Loucy (cell line): ENCODE data around the gene CLSTN2.

Experiments used
- CTCF ChIP-seq: fragments of 200-600 bp; sonication (generic); conservative IDR thresholded peaks from 2 replicates; pipeline ENCODE4 v1.5.1; 2014; ENCODE audit warnings: mild to moderate bottlenecking, antibody characterized with exemption, low read length
- EZH2phosphoT487 ChIP-seq: fragments of 200-600 bp; IDR thresholded peaks from 2 replicates; pipeline ENCODE4 v1.6.1; 2018; ENCODE audit warnings: antibody characterized with exemption, mild to moderate bottlenecking, moderate library complexity, borderline replicate concordance

DNA sequence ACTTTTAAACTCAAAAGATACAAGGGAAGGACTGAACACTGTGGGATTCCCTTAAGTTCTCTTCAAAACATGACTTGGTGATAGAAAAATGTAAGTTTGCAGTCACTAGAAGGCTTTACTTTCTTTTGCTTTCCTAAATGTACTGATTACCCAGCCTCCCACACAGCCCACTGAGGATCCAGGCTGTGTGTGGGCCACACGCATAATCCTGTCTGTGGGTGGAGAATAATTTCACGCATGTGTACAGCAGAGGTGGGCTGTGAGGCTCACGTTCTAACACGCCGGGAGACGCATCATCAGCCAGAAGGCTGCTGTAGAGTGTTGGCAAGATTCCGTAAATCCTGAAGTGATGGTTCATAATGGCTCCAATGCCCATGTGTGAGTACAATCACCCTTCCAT, 165.5 kb downstream of the CLSTN2 start:
- TF ChIP-seq CTCF (no peak), EZH2phosphoT487 (no peak)
